ENCODE measurements around the gene CRIP3.
A peak's percentile ranks its signal among the peaks of the same experiment; 100 is the strongest.

Gene CRIP3

GRCh38 chr6:43286980-43287716, 21.5 kb downstream of the CRIP3 start:
- no peak for DNase-seq

GRCh38 chr6:43286456-43286979, 22.1 kb downstream of the CRIP3 start:
- no peak for DNase-seq

GRCh38 chr6:43285832-43286231, 22.8 kb downstream of the CRIP3 start:
- no peak for DNase-seq

- no peak for DNase-seq
Observed at GRCh38 chr6:43284991-43285781, 23.4 kb downstream of the CRIP3 start.

- no peak for DNase-seq
Observed at GRCh38 chr6:43283905-43284304, 24.7 kb downstream of the CRIP3 start.

GRCh38 chr6:43283514-43283901, 25.1 kb downstream of the CRIP3 start:
- no peak for DNase-seq

- no peak for DNase-seq
Observed at GRCh38 chr6:43282636-43283513, 25.8 kb downstream of the CRIP3 start.

- DNase-seq = no peak
Observed at GRCh38 chr6:43282060-43282459, 26.6 kb downstream of the CRIP3 start.

GRCh38 chr6:43280234-43280633, 28.4 kb downstream of the CRIP3 start:
- no peak for DNase-seq

GRCh38 chr6:43278524-43279078, 30.0 kb downstream of the CRIP3 start:
- no peak for DNase-seq

GRCh38 chr6:43277643-43278523, 30.7 kb downstream of the CRIP3 start:
- DNase-seq = no peak

GRCh38 chr6:43277306-43277642, 31.4 kb downstream of the CRIP3 start:
- DNase-seq = no peak

GRCh38 chr6:43276577-43277305, 31.9 kb downstream of the CRIP3 start:
- DNase-seq = no peak

GRCh38 chr6:43275801-43276576, 32.6 kb downstream of the CRIP3 start:
- DNase-seq = peak; percentile 50

GRCh38 chr6:43274916-43275597, 33.6 kb downstream of the CRIP3 start:
- DNase-seq = peak; percentile 13

GRCh38 chr6:43274127-43274915, 34.3 kb downstream of the CRIP3 start:
- DNase-seq = no peak

GRCh38 chr6:43273707-43274106, 34.9 kb downstream of the CRIP3 start:
- DNase-seq = no peak

GRCh38 chr6:43271944-43272343, 36.7 kb downstream of the CRIP3 start:
- no peak for DNase-seq

All from central memory CD4-positive, alpha-beta T cell (primary cell).